CD4-positive, alpha-beta T cell treated with Interleukin-17A for 4 hours (primary cell): ENCODE results near the gene TOMM34.

Experiments
- DNase-seq: peaks from one replicate; pipeline ENCODE4 v3.0.0-alpha.2; 2020; ENCODE audit warnings: mixed read lengths

TOMM34 gene

DNA sequence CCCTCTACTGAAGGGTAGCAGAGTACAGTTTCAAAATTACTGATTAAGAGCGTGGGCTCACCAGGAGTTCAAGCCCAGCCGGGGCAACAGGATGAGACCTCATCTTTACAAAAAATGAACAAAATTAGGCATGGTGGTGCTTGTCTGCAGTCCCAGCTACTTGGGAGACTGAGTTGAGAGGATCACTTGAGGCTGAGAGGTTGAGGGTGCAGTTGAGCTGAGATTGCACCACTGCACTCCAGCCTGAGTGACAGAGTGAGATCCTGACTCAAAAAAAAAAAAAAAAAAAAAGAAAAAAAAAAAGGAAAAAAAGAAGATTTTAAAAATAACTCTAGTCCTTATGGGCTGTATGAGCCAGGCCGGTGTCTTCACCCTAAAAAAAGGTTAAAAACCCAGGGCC, 31.6 kb downstream of the TOMM34 start:
- DNase-seq = no peak

DNA sequence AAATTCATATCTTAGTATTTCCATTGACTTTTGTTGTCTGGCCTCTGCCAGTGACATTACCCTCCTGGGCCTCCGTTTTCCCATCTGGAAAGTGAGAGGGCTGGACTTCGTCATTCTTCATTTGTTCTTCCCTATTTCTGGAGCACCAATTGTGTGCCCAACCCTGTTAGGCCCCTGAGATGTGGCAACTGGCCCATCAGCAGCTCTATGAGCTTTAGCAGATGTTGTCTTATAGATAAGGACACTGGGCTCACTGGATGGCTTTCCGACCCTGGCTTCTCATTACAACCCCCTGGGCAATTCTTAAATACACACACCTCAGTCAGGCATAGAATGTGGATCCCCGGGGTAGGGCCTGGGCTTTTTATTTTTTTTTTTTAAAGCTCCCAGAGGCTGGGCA, 35.7 kb downstream of the TOMM34 start:
- no peak for DNase-seq

DNA sequence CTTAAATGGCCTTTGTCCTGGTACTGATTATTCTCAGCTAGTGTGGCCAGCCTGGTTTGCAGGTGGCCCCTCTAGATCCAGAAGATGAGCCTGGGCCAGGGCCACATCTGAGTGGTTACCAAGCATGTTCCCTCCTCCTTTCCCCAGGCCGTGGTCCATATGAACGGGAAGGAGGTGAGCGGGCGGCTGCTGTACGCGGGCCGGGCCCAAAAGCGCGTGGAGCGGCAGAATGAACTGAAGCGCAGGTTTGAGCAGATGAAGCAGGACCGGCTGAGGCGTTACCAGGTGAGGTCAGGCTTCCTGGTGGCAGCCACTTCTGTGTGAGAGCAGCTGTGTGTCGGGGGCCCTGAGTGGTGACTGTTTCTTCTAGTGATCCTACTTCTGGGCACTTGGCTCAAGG, 38.8 kb downstream of the TOMM34 start:
- no peak for DNase-seq

DNA sequence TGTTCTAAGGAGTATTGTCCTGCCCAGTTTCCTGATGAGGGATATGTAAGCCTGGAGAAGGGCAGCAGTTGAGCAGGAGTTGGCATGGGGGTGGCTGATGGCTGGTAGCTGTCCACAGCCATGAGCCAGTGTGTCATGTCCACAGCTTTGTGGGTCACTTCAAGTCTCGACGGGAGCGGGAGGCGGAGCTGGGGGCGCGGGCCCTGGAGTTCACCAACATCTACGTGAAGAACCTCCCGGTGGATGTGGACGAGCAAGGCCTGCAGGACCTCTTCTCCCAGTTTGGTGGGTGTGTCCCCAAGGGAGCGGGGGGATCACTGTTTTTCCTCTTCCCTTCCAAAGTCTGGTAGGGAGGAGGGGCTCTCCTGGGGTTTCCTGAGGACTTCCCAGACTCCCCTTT, 41.4 kb downstream of the TOMM34 start:
- DNase-seq = no peak

DNA sequence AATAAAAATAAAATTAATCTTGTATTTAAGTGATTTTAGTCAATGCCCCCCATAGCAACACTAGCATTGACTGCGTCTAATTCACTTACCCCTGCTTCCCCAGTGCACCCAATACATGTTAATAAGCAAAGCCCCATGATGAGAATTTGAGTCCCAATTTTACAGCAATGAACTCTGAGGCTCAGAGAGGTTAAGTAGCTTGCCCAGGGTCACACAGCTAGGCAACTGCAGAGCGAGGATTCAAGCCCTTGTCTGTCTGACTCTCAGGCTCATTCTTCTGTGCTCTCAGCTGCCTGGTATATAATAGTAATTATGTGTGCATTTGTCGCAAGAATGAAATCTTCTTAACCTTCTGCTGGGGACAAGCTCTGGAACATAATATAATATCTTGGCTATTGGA, 41.9 kb downstream of the TOMM34 start:
- no peak for DNase-seq

DNA sequence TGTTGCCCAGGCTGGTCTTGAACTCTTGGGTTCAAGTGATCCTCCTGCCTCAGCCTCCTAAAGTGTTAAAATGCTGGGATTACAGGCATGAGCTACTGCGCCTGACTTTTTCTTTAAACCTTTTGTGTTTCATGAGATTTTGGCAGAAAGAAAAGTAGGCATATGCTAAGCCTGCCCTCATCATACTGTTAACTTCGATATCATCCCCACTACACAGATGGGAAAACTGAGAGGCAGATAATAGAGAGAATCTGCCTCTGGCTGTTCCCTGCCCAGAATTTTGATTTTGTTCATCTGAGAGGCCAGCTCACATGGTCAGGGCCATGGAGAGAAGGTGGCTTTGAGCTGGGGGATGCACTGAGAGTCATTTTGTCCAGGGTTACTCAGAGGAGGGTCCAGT, 42.8 kb downstream of the TOMM34 start:
- DNase-seq = no peak

DNA sequence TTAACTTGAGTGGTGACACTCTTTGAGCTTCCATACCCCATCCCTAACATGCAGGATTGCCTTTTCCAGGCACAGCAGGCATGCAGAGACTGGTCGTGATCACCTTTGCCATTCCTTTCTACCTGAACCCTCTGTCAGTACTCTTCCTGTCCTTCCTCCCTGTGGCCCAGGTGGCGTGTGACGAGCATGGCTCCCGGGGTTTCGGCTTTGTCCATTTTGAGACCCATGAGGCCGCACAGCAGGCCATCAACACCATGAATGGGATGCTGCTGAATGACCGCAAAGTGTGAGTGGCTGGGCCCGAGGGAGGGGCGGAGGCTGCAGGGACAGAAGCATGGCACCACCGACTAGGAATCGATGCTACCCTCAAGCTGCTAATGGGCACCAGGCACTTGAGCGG, 43.6 kb downstream of the TOMM34 start:
- no peak for DNase-seq

DNA sequence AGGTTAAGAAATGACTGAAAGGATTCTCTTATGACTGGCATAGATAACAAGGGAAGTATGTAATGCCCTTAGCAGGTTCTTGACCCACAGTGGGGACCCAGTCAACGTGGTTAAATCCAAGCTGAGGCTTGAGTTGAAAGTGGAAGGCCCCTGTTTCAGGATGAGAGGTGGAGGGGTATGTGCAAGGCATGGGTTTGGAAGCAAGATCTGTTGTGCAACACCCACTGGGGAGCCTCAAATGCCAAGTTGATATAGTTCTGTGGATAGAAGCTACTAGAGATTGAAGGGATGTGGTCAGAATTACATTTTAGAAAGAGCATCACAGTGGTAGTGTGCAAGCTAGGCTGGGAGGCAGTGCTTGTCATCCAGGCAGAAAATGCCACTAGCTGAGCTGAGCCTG, 45.3 kb downstream of the TOMM34 start:
- no peak for DNase-seq

DNA sequence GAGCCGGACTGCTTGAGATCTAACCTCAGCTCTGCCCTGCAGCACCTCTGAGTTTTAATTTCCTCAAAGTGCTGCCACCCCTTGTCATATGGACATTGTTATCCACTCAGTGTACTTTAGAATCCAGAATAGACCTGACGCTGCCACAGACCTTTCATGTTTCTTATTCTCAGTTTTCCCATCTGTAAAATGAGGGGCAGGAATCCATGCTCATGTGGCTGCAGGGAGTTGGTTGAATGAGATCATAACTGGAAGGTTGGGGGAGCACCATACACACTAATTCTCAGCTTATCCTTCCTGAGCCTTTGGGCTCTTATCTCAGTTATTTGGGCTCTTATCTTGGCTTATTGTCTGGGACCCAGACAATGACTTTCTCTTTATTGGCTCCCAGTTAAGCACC, 48.0 kb downstream of the TOMM34 start:
- DNase-seq = no peak

DNA sequence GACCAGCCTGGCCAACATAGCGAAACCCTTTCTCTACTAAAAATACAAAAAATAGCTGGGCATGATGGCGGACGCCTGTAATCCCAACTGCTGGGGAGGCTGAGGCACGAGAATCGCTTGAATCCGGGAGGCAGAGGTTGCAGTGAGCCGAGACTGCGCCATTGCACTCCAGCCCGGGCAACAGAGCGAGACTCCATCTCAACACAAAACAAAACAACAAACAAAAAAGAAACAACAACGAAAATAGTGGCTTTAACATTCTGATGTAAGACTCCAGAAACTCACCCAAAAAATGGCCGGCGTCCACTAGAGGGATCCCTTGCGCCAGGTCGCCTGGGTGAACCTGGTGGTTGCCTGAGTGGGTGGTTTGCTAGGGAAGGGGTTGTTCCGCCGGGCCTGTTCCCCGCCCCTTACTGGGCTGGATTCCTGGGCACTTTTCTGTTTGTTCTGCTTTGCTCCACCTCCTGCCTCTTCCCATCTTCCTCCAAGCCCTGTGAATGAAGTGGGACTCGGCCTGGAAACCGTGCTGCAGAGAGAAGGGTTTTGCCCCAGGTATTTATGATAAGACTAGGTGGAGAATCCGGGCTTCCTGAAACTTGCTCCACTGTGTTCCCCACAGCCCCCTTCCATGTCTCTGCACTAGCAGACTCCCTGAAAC, 48.8 kb downstream of the TOMM34 start:
- DNase-seq = peak; percentile 63

DNA sequence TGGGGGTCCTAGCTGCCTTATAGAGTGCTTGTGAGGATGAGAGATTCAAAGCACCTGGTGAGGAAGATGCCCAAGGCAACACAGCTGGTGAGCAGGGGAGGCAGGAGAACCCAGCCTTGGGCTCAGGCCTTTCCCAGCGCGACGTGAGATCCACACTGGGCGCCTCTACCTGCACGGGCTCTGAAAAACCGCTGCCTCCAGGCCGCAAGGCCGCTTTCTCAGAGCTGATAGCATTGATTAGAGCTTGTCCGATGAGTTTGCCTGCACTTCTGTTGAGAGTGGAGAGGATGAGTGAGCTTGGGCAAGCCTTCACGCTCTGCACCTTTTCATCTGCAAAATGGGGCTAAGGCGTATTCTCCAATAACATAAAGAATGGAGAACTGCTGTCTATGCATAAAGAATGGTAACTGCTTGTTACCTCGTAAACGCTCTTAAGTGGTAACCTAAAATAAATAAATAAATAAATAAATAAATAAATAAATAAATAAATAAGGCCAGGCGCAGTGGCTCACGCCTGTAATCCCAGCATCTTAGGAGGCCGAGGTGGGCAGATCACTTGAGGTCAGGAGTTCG, 49.4 kb downstream of the TOMM34 start:
- DNase-seq = no peak

DNA sequence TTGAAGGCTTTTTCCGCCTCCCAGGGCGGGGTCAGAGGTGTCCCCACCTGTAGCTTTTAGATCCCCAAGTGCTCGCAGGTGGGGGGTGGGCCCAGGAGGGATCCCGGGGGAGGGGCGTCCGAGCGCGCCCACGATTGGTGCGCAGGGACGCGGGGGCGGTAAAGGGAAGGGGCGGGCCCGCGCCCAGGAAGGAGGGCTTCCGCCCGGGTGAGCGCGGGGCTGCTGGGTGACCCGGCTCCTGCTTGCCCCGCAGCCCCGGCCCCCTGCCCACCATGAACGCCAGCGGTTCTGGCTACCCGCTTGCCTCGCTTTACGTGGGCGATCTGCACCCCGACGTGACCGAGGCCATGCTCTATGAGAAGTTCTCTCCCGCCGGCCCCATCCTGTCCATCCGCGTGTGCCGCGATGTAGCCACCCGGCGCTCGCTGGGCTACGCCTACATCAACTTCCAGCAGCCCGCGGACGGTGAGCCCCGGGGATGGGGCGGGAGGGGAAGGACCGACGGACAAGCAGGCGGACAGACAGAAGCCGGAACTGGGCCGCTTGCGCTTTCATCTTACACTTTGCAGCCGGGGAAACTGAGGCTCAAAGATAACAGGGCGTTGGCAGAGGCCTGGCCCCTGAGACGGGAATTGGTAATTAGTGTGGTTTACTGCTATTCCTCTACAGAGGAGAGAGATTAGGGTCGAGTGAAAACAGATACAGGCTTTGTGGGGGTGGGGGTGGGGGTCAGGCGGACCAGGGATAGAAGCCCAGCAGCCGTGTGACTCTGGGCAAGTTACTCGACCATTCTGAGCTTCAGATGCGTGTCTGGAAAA, 50.1 kb downstream of the TOMM34 start, which contains the start of gene PABPC1L:
PABPC1L (plus strand) TSS at position 189 of the 818 bp plus-strand sequence; CDS start at position 273, 84 bp downstream.
- DNase-seq = peak; percentile 89

DNA sequence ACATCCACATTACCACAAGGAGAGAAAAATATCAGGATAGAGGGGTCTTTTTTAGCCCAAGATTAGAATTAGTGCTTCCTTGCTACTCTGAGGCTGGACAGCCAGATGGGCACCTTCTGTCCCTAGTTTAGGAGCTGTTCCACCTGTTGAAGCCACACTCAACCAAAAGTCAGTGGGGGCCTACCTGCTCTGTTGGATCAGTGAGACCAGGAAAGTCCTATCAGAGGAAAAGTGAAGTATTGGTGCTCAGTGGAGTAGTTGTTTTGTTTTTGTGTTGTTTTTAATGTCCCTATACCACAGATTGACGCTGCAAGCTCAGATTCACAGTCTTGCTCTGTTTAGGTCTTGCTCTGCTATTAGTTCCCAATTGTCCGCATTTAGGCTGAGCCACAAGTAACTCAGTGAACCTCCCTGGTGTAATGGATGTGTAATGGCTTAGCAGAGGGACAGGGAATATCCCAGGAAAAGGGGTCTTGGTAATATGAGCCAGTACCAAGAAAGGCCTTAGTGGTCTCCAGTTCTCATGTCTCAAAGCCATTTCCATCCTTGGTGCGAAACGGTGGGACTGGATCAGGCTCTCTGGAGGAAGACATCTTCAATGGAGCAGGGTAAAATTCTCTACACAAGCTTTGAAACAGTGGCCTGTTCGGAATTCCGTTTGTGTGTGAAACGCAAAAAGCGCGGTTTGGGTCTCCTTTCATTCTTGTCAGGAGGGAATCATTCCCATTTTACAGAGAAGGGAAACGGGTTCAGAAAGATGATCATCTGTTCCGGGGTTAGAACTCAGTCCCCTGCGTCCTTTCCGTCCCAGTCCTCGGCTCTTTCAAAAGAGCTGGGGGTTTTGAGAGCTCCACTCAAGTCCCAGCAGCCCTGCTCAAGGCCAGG, 51.0 kb downstream of the TOMM34 start:
- DNase-seq = no peak

DNA sequence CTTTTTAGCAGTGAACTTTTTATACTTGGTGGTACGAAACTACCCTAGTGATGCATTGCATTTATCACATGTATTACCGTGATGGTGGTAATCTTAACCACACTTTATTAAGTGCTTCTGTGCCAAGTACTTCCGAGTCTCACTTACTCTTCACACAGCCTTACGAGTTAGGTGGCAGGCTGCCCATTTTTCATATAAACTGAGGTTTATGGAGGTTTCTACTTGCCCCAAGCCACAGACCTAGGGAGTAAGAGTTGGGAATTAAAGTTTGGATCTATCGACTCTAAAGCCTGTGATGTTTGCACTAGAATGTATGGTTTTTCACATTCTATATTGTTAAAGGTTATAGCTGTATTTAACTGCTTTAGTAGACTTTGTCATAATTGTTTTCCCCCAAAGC, 55.8 kb downstream of the TOMM34 start:
- DNase-seq = no peak

DNA sequence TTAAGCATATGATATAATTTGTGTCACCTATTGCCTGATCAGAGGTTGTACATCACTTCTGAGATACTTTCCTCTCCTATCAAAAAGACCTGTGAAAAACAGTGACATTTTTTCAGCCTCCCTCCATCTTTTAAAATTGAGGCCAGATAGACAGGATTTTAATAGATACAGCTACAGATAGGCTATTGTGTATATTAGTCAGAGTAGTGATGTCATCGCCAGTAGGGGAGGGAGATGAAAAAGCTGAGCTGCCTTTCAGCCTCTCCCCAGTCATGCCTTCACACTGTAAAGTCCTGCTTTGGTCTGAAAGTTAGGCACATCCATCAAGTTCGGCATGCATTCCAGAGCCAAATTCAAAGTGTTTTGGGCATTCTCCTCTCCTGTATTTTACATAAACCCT, 58.2 kb downstream of the TOMM34 start:
- DNase-seq = no peak

DNA sequence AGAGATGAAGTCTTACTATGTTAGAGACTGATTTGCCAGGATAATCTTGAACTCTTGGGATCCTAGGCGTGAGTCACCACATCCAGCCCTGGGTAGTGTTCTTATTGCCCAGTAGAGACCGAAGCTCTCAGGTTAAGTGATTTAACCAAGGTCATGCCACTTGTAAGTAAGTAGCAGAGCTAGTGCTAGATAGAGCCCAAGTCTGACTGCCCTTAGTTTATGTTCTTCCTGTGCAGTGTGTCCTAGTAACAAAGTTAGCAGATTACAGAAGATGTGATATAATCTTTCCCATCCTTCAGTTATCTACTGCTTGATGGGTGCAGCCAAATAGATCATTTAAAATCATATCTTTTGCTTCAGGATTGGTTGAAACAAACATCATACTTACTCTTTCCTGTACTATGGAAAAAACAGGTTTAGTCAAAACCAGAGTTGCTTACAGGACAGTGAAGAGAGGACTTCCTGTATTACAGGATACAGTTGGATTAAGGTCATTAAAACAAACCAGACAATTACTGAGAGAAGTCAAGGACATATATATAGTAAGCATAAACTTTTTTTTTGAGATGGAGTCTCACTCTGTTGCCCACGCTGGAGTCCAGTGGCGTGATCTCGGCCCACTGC, 59.9 kb downstream of the TOMM34 start:
- DNase-seq = no peak

DNA sequence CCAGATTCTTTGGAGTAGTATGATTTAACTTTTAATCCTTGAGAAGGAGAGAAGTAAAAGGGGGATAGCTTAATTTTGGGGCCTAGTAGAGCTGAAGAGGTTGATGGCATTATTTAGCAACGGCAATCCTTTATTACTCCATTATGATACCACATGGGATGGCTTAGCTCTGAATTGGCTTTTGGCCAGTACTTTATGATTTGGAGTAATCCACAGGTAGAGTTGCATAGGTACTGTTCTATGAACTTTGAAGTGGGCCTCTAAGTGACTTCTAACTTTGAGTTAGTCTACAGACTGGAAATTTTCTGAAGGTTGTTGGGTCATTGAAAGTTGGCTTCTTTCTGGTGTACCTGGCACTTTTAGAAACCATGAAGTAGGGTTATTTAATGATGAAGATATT, 63.1 kb downstream of the TOMM34 start:
- DNase-seq = no peak

DNA sequence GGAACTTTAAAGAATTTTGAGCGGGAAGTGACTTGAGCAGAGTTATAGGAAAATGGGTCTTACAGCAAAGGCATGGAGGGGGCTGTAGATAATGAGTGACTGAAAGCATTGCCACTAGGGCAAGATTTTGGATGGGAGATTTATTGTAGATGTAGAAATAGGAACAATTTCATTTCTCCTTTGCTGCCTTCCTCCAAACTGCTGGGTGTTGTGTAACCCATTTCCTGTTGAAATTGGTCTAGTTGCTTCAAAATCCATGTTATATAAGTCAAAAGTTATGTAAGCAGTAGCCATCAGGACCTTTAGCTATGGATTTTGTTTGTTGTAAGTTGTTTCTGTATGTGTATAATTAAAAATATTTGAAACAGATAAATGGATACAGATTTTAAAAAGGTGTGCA, 63.6 kb downstream of the TOMM34 start:
- no peak for DNase-seq

DNA sequence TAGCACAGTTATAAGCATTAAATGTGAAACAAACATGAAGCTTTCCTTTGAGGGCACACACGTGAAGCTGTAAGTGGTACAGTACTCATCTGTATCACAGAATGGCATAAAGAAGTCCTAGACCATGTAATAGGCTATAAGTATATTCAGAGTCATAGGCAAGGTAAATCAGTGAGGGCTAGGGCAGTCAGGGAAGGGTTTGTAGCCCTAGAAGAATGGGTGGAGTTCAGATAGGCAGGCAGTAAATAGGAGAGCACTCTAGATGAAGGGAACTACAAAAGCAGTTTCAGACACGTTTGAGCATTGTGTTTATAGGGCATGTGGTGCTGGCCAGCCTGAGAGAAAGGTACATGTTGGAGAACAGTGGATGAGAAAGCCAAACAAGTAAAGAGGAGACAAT, 65.2 kb downstream of the TOMM34 start:
- DNase-seq = no peak
